GM18502 (cell line): Measurements from ENCODE around the gene PDPK1.
"Not testable (repeated sequence)": the region's sequence is repeated elsewhere in the genome, so short reads cannot be mapped to it uniquely, and the experiment has no call there.

Experiments
- ATAC-seq: cut with Tn5 transposase; IDR thresholded peaks from one replicate; pipeline ENCODE4 v1.9.1; 2021; ENCODE audit warnings: mild to moderate bottlenecking; ENCODE audit not compliant: unreplicated experiment, poor library complexity

PDPK1 gene

DNA sequence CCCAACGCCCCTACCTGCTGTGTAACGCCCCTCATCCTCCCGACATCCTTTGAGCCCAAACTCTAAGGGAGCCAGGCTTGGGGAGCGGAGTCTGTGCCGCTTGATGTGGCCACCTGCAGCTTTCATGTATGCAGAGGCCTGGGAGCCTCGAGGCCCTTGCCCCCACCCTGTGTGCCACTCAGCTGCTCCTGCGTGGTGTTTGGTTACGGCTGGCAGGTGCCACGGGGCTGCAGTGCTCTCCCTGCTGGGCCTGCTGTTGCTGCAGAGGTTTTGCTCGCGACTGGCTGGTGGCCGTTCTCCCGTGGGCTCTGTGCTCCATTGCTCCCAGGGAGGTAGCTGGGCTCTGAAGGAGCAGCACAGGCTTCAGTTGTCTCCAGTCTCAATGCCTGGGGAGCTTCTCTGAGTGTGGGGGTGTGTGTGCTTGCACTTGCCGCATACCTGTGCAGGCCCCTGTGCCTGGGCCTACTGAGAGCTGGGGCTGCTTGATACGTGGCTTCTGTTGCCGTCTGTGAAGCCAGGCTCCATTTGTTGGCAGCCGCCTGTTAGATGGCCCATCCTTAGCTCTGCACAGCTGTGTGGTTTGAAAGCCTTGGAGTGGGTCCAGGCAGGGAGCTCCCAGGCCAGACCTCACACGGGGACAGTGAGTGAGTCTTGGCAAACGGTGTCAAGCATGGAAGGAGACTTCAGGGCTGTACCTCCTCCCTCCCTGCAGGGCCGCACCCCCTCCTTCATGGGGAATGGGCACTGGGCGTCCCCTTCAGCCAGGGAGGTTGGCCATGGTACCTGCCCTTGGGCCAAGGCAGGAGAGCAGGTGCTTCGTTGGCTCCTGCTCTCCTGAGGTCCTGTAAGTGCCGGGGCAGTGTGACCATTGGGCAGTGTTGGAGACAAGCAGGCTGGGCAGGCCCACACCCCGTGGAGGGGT is 47.2 kb downstream of the PDPK1 start:
- ATAC-seq, result no peak

- ATAC-seq, result no peak
These were observed 47.8 kb downstream of the PDPK1 start for GRCh38 chr16:2585651-2586081.

GRCh38 chr16:2586241-2586640 is 48.4 kb downstream of the PDPK1 start:
- ATAC-seq, result no peak

GRCh38 chr16:2586901-2587480 is 49.2 kb downstream of the PDPK1 start:
- no peak for ATAC-seq

- no peak for ATAC-seq
These were observed 50.2 kb downstream of the PDPK1 start for GRCh38 chr16:2587891-2588565.

GRCh38 chr16:2591476-2592240 is 53.8 kb downstream of the PDPK1 start:
- ATAC-seq, result no peak

GRCh38 chr16:2592786-2593185 is 55.0 kb downstream of the PDPK1 start:
- no peak for ATAC-seq

- no peak for ATAC-seq
These were observed 57.8 kb downstream of the PDPK1 start for GRCh38 chr16:2595393-2596205.

DNA sequence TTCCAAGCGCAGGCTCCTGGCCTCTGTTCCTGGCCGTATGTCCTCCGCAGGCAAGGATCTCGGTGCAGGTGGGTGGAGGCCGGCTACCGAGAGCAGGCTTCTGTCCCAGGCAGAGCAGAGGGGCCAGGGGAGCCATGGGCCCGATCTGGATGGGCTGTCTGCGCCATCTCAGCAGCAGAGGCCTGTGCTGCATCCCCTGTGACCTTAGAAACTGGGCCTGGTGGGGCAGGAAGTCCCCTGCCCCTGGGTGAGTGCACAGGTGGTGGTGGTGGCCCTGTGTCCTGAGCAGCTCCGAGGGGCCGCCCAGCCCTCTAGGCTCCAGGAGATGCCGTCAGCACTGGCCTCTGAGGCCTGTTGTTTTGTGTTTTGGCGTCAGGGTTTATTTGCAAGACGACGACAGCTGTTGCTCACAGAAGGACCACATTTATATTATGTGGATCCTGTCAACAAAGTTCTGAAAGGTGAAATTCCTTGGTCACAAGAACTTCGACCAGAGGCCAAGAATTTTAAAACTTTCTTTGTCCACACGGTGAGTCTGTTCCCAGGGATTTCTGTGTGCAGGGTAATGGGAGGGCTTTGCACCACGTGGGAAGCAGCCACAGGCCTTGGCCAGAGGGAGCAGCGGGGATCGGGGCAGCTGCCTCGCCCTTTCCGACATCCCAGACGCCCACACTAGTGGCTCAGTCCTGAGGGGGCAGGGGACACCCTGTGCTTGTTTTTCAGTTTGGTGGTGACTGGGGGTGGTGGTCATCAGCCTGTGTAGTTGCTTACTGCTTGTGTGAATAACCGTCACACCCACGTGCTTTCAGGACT is 59.1 kb downstream of the PDPK1 start:
- no peak for ATAC-seq

- ATAC-seq, result no peak
These were observed 59.7 kb downstream of the PDPK1 start for GRCh38 chr16:2597560-2597902.

DNA sequence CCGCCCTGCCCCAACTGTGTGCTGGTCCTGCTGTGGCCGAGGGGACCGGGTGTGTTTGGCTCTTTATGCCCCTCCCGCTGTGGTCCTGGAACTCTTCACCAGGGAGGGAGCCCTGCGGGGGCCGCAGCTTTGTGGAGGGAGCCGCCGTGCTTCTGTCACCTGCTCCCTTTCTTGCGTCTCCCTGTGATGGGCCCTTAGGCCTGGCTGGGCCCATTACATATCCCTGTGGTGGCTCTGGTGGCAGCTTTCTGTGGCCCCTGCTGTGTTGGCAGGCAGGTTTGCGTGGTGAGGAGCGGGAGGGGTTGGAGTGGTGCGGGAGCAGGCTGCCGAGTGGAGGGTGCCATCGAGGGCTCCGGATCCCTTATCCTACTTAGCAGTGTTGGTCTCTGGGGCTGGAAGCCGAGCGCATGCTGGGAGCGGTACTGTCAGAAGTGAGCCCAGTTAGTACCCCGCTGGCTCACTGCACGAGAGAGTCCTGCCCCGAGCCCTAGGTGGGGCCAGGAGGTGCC is 60.4 kb downstream of the PDPK1 start:
- ATAC-seq, result no peak

DNA sequence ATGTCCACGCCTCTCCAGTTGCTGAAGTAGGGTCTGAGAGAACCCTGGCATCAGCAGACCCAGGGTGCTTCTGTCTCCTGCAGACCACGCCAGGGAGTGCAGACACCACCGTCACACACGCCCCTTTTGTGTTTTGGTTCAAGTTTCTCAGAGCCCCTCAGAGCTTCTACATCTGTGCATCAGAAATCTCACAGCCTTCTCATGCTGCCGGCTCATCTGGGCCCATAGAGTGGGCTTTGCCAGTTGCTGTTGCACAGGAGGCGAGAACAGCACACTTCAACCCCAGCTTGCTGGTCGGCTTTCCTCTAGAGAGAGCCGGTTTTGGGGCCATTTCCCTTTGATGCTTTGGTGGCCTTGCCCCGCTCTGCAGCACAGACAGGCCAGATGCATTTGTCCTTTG is 60.9 kb downstream of the PDPK1 start:
- ATAC-seq, result no peak

DNA sequence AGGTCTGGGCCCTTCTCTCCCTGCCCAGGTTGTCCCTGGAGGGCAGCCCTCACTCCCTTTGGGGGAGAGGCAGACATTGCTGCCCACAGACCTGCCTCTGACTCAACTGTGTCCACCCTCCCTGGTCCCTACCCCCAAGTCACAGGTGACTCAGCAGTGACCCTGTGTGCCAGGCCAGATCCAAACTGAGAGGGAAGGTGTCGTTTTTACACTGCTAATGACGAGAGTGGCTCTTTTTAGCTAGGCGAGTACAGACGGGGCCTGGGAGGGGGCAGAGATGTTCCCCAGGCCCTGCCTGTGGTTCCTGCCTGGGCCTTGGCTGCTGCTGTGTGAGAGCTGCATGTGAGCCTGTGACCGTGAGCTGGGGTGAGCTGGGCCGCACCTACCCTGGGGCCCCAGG is 61.3 kb downstream of the PDPK1 start:
- ATAC-seq, result not testable (repeated sequence)

DNA sequence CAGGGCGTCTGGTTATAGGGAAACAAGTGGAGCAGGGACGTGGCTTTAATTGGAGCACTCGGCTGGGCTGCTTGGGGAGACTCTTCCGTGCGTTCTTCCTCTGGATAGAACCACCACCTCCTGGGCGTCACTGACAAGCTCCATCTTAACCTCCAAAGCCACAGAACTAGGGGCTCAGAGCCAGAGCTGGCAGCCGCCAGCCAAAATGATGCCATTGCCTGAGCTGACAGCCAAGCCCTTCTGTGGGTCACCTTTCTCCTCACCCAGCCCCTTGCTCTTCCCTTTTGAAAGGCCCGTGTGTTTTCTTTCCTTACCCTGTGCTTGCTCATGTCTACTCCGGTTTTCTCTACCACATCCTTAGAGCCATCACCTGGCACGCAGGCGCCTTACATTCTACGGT is 62.0 kb downstream of the PDPK1 start:
- not testable (repeated sequence) for ATAC-seq

DNA sequence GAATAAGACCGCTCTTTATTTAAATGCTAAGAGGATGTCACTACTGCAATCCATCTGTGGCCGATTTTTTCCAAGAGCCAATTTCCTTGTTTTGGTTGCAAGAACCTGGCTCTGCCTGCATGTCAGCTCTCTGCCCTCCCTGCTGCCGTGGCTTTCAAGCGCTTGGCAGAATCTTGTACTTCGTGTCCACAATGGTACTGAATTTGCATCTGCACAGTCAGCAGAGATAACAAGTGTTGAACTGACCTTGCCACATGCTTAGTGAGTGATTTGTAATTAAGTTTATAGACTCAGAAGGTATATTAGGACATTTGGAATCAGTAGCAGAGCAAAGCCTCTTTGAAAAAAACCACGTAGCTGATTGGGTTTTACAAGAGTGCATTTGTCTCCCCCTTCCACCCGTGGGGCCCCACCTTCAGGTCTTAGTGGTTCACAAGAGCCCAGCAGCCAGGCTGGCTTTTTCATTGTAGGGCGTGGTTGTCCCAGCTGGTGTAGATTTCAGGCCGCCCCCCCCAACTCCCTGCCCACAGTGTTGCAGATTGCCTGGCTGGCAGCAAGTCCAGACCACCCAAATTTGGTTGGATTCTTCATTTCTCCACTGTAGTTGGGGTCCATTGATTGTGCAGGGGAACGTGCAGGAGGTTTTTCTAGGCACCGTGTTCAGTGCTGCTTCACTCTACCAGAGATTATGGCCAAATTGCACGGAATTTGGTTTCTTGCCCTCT is 63.6 kb downstream of the PDPK1 start:
- ATAC-seq, result not testable (repeated sequence)

- ATAC-seq, result not testable (repeated sequence)
These were observed 64.4 kb downstream of the PDPK1 start for GRCh38 chr16:2602175-2602574.

DNA sequence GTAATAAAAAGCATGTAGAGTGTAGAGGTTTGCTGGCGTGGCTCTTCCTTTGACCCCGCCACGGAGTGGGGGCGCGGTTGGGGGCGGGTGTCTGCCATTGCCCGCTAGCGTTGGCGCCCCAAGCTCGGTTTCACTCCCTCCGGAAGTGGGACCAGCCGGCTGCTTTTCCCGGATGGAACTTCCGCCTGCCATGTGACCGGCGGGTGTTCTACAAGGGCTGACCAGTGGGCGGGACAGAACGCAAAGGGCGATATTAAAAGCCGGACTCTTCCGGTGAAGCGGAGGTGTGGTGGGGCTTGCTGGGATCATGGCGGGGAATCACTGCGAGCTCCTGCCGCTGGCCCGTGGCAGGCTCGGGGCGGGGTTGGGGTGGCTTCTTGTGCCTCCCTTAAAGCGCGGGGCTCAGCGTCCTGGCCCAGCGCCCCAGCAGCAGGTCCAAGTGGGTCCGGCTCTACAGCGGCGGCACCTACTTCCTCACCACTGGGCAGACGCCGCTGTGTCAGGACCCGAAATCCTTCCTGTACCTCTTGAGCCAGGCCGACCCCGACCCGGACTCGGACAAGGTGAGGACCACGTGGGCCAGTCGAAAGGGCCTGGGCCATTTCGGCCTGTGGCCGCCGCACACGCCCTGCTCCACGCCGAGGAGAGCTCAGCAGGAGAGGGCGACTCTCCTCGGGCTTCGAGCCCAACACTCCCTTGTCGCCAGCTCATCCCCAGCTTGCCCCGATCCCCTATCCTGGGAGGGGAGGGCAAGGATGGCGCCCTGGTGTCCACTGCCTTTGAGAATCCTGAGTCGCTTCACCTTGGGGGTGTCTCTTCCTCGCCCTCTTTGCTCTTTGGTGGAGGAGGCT is 65.6 kb downstream of the PDPK1 start:
- ATAC-seq, result peak; percentile 65
